AG08396 (cell line): Measurements from ENCODE around the gene LYPLA2.

Experiments used
- DNase-seq: peaks from one replicate; pipeline ENCODE4 v3.0.0; 2012; ENCODE audit warnings: low spot score, mixed read lengths

The LYPLA2 gene

DNA sequence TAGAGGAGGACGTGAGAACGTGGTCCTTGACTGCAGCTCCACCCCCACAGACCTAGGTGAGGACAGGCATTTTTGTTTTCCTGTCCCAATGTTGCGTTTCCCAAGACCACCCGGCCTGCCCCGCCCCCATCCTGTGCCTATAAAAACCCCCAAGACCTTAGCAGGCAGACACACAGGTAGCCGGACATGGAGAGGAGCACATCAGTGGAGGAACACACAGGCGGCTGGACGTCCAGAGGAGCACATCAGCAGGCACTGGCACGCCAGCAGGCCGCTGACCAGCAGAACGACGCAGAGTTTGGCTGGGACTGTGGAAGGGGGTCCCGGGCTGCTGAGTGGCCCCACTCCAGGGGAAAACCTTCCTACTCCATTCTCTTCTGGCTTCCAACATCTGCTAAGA lies 47.0 kb downstream of the LYPLA2 start:
- DNase-seq: no peak

DNA sequence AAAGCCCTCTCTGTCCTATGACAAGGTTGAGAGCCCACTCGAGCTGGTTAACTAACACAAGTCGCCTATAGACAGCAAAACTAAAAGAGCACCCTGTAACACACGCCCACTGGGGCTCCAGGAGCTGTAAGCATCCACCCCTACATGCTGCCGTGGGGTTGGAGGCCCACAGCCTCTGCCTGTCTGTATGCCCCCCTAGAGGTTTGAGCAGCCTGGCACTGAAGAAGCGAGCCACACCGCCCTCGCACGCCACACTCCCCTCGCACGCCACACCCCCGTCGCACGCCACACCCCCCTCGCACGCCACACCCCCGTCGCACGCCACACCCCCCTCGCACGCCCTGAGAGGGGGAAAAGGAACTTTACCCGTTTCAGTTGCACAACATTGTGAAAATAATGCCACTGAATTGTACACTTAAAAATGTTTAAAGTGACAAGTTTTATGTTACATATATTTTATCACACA lies 47.5 kb downstream of the LYPLA2 start:
- peak; percentile 79 for DNase-seq

DNA sequence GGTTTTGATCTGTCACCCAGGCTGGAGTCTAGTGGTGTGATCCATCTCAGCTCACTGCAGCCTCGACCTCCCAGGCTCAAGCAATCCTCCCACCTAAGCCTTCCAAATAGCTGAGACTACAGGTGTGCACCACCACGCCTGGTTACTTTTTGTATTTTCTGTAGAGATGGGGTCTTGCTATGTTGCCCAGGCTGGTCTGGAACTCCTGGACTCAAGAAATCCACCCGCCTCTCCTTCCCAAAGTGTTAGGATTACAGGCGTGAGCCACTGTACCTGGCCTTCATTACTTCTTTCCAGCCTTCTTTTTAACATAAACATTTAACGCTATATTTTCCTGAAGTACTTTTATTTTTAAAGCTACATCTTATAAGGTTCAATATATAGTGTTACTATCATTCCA lies 52.7 kb downstream of the LYPLA2 start:
- no peak for DNase-seq
